GM23338 (cell line): ENCODE results near the gene IRF2. TPM values are rescaled to one million over a fixed set of nuclear protein-coding genes. Genes with fewer than 3 reads are reported as not detected.

Experiments
- ETS1 ChIP-seq: IDR thresholded peaks from 2 replicates; pipeline ENCODE4 v1.6.1; 2016; ENCODE audit warnings: antibody characterized with exemption
- EZH2 ChIP-seq: fragments of 200-600 bp; sonication (generic); IDR thresholded peaks from one replicate; pipeline ENCODE4 v1.8.0; 2017; ENCODE audit warnings: antibody characterized with exemption, mild to moderate bottlenecking, low read depth; ENCODE audit not compliant: unreplicated experiment
- EZH2phosphoT487 ChIP-seq: fragments of 200-600 bp; sonication (generic); IDR thresholded peaks from one replicate; pipeline ENCODE4 v1.8.1; 2018; ENCODE audit warnings: antibody characterized with exemption; ENCODE audit not compliant: unreplicated experiment
- JUNB ChIP-seq: IDR thresholded peaks from one replicate; pipeline ENCODE4 v1.6.1; 2016; ENCODE audit warnings: antibody characterized with exemption; ENCODE audit not compliant: unreplicated experiment
- NANOG ChIP-seq: IDR thresholded peaks from 2 replicates; pipeline ENCODE4 v1.6.1; 2016; ENCODE audit warnings: antibody characterized with exemption, borderline replicate concordance
- POLR2AphosphoS5 ChIP-seq: IDR thresholded peaks from 2 replicates; pipeline ENCODE4 v1.6.1; 2016; ENCODE audit warnings: antibody characterized with exemption, low read depth
- STAT1 ChIP-seq: IDR thresholded peaks from one replicate; pipeline ENCODE4 v1.6.1; 2016; ENCODE audit warnings: antibody characterized with exemption; ENCODE audit not compliant: unreplicated experiment
- ZNF114 ChIP-seq: fragments of 250-450 bp; sonication (Bioruptor Pico); IDR thresholded peaks from 2 replicates; pipeline ENCODE4 v1.5.0; 2020; ENCODE audit warnings: mild to moderate bottlenecking, moderate library complexity
- ZNF331 ChIP-seq: fragments of 250-450 bp; sonication (Bioruptor Pico); IDR thresholded peaks from 2 replicates; pipeline ENCODE4 v1.5.0; 2020; ENCODE audit warnings: low read depth, mild to moderate bottlenecking, moderate library complexity
- ZNF462 ChIP-seq: fragments of 250-450 bp; sonication (Bioruptor Pico); IDR thresholded peaks from 2 replicates; pipeline ENCODE4 v1.5.0; 2020; ENCODE audit warnings: mild to moderate bottlenecking, moderate library complexity
- polyA plus RNA-seq: library from polyadenylated mRNA; unstranded; fragments of >200 nt; fragmentation: Nextera tagmentation; extraction: Ambion mirVana; gene quantifications from 2 replicates; pipeline ENCODE4 v1.2.1, GENCODE V29; 2016
- total RNA-seq: library from RNA; depleted of rRNA; stranded (reverse); fragments of >200 nt; shearing (Covaris generic); gene quantifications from 2 replicates; pipeline ENCODE4 v1.2.3, GENCODE V29; 2014
- TF ChIP-seq, protein P1 (sequence below), 2 experiments: fragments of 200-600 bp in 1 of 2; sonication (generic) in 1 of 2; conservative IDR thresholded peaks; 2 replicates each; pipeline versions ENCODE4 v1.5.1 to v1.6.1; 2016 to 2017; ENCODE audit warnings: antibody characterized with exemption in 2 of 2, low read depth in 2 of 2, mild to moderate bottlenecking in 2 of 2, moderate library complexity in 1 of 2

The IRF2 gene
- total and polyA plus RNA-seq, 2 experiments from 2014 or later: 14.7 to 15.0 TPM

DNA sequence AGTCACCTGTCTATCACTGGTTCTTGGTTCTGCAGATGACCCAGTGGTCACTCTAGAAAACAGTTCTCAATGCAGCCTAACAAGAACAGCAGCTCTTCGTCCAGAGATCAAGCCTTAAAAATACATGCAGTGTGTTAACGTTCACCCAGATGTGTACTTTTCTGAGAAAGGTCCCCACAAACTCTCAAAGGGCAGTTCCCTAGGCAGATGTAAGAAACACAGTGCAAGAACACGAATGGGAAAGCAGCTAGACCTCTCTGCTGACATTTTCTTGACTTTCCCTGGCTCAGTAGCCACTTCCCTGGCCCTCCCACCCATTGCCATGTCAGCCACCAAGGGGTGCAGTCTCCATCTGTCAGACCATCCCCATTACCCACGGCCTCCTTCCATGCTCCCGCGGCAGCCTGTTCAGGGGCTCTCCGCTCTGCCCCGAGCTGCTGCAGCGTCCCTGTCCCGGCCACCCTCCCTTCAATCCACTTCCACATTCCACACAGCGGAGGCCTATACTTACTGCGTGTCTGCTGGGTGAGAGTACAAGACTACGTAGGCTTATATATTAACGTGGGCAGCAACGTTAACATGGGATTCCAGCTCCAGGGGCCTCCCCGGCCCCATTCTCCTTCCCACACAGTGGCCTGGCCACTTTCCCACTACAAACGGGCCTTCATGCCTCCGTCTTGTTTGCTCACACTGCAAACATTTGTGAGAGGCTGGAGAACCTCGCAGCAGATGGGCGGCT, 34.3 kb downstream of the IRF2 start (continued):
- TF ChIP-seq ZNF462: no peak
- no peak for TF ChIP-seq EZH2
- no peak for TF ChIP-seq ZNF331 (CRISPR knock-in tag)
- TF ChIP-seq, protein P1, sequence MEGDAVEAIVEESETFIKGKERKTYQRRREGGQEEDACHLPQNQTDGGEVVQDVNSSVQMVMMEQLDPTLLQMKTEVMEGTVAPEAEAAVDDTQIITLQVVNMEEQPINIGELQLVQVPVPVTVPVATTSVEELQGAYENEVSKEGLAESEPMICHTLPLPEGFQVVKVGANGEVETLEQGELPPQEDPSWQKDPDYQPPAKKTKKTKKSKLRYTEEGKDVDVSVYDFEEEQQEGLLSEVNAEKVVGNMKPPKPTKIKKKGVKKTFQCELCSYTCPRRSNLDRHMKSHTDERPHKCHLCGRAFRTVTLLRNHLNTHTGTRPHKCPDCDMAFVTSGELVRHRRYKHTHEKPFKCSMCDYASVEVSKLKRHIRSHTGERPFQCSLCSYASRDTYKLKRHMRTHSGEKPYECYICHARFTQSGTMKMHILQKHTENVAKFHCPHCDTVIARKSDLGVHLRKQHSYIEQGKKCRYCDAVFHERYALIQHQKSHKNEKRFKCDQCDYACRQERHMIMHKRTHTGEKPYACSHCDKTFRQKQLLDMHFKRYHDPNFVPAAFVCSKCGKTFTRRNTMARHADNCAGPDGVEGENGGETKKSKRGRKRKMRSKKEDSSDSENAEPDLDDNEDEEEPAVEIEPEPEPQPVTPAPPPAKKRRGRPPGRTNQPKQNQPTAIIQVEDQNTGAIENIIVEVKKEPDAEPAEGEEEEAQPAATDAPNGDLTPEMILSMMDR (conservative IDR thresholded peaks at IDR 0.05; ENCODE audit: low read depth in 2 of 2): no peak
- TF ChIP-seq STAT1: no peak
- TF ChIP-seq POLR2AphosphoS5: no peak
- TF ChIP-seq ETS1: no peak
- no peak for TF ChIP-seq NANOG
- no peak for TF ChIP-seq EZH2phosphoT487
- TF ChIP-seq JUNB: no peak
- no peak for TF ChIP-seq ZNF114 (CRISPR knock-in tag)
